Stomach (tissue), 9 donors: Measurements from ENCODE around the gene ENC1. TPM values are rescaled to one million over a fixed set of nuclear protein-coding genes. Genes with fewer than 3 reads are reported as not detected.
"Not testable (repeated sequence)": the region's sequence is repeated elsewhere in the genome, so short reads cannot be mapped to it uniquely, and the experiment has no call there.

Experiments
- DNase-seq, 2 donors: peaks; one replicate each; pipeline versions ENCODE4 v3.0.0 to v3.0.0-alpha.2; 2013 to 2019
- H3K27ac ChIP-seq, 5 donors: fragments of 200-600 bp in 4 of 5; sonication (generic) in 4 of 5; one replicate each; pipeline ENCODE4 v1.5.1; 2013 to 2019; ENCODE audit warnings: mild to moderate bottlenecking in 1 of 5, moderate library complexity in 1 of 5
- H3K27me3 ChIP-seq, 3 donors: fragments of 200-600 bp; sonication (generic); one replicate each; pipeline ENCODE4 v1.5.1; 2017 to 2019; ENCODE audit warnings: mixed run types in 1 of 3
- H3K36me3 ChIP-seq, 4 donors: fragments of 200-600 bp; sonication (generic); 1 replicate in 3 of 4; 2 replicates in 1 of 4; pipeline ENCODE4 v1.5.1; 2016 to 2019
- H3K4me1 ChIP-seq, 4 donors: fragments of 200-600 bp; sonication (generic); one replicate each; pipeline ENCODE4 v1.5.1; 2016 to 2019
- H3K4me3 ChIP-seq, 4 donors: fragments of 200-600 bp; sonication (generic) in 3 of 4; one replicate each; pipeline ENCODE4 v1.5.1; 2016 to 2019; ENCODE audit warnings: mild to moderate bottlenecking in 1 of 4
- H3K9me3 ChIP-seq, 4 donors: fragments of 200-600 bp; sonication (generic); one replicate each; pipeline ENCODE4 v1.5.1; 2016 to 2019
- EP300 ChIP-seq: sonication (generic); formaldehyde crosslinking; IDR thresholded peaks from one replicate; pipeline ENCODE4 v1.6.1; 2017; ENCODE audit warnings: antibody characterized with exemption
- POLR2A ChIP-seq, 4 donors: fragments of 450-650 bp; IDR thresholded peaks; one replicate each; pipeline ENCODE4 v1.6.1; 2016; ENCODE audit warnings: antibody characterized with exemption in 4 of 4, control low read depth in 2 of 4, mild to moderate bottlenecking in 1 of 4, moderate library complexity in 1 of 4
- POLR2AphosphoS5 ChIP-seq, 3 donors: sonication (generic); formaldehyde crosslinking; IDR thresholded peaks; one replicate each; pipeline ENCODE4 v1.6.1; 2016; ENCODE audit warnings: antibody characterized with exemption in 3 of 3
- WGBS, 5 donors: extraction: QIAGEN DNeasy Blood & Tissue Kit in 3 of 5; methylation state at CpG; one replicate each; pipeline versions ENCODE4 v1.1.5 to v1.1.7; 2013 to 2018; 5-methylcytosine and 5-hydroxymethylcytosine counted together
- intact Hi-C: fragments of 100-400 bp; cut with DNase I; formaldehyde crosslinking; loops from one replicate; pipeline ENCODE4 v1.15.1; 2023; ENCODE audit warnings: low total_unique reads
- polyA plus RNA-seq, 3 donors: library from polyadenylated mRNA; stranded (reverse); fragments of 200-250 nt; gene quantifications; one replicate each; pipeline ENCODE4 v1.2.3, GENCODE V29; 2013
- total RNA-seq, 5 donors: library from RNA; depleted of rRNA; stranded (reverse); fragments of >200 nt; gene quantifications; one replicate each; pipeline versions ENCODE4 v1.1.0 to v1.2.3, GENCODE V29; 2014 to 2016
- TF ChIP-seq, protein P1 (sequence below), 7 experiments: fragments of 450-650 bp in 4 of 7; fragments of 200-600 bp in 3 of 7; sonication (generic) in 3 of 7; IDR thresholded peaks; one replicate each; pipeline ENCODE4 v1.5.1; 2016 to 2019; ENCODE audit warnings: antibody characterized with exemption in 7 of 7, control low read depth in 2 of 7, mild to moderate bottlenecking in 1 of 7
- donor health status: healthy with polysubstance abuse.
- donor health status: Bipolar disorder and iron deficiency.
- donor health status: healthy.

Gene ENC1
- total and polyA plus RNA-seq, 8 donors = 3.5 to 136 (median 14.0) TPM

DNA sequence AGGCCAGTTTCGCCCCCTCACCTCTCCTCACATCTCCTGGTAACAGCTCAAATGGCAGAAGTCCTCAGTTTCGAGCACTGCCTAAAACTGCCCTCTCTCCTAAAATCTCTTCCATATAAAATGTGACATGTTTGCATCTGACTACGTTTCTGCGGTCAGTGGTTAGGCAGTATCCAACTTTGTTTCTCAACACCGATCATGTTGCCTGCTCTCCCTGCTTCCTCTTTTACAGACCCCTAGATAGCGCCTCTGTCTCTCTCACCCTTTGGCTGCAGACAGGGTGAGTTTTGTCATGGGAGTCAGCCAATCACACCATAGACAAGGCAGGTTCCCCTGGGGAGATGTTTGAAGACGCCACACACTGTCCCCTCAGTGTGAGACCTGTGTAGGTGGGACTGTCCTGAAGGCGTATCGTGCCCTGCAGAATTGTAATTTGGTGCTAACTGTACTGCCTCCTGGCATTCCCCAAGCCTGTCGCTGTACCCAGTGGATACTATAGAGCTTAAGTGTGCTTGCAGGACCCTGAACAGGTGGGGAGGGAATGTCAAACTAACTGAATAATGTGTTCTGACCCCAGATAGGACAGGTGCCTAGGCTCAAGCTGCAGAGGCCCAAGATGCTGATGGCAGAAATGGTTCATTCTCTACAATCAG is 45.6 kb upstream of the ENC1 start:
- H3K9me3 ChIP-seq = no peaks in the 10 kb centered on the region
- DNase-seq = peak in 1 of 2 donors; percentile 40
- H3K4me1 ChIP-seq = peaks cover 18 to 24% (median 23%) of the 10 kb centered on the region in 4 donors
- peak overlapping the region; percentile 84 to 95 (median 91) for H3K27ac ChIP-seq
- H3K4me3 ChIP-seq = peak overlapping the region; percentile 73 to 90 (median 84)
- H3K36me3 ChIP-seq = peaks cover 8 to 24% (median 20%) of the 10 kb centered on the region in 4 donors
- no peaks in the 10 kb centered on the region for H3K27me3 ChIP-seq
- TF ChIP-seq EP300 (no peak), POLR2A (IDR thresholded peaks at IDR 0.05) (no peak), POLR2AphosphoS5 (IDR thresholded peaks at IDR 0.05) (no peak)
- TF ChIP-seq, protein P1, sequence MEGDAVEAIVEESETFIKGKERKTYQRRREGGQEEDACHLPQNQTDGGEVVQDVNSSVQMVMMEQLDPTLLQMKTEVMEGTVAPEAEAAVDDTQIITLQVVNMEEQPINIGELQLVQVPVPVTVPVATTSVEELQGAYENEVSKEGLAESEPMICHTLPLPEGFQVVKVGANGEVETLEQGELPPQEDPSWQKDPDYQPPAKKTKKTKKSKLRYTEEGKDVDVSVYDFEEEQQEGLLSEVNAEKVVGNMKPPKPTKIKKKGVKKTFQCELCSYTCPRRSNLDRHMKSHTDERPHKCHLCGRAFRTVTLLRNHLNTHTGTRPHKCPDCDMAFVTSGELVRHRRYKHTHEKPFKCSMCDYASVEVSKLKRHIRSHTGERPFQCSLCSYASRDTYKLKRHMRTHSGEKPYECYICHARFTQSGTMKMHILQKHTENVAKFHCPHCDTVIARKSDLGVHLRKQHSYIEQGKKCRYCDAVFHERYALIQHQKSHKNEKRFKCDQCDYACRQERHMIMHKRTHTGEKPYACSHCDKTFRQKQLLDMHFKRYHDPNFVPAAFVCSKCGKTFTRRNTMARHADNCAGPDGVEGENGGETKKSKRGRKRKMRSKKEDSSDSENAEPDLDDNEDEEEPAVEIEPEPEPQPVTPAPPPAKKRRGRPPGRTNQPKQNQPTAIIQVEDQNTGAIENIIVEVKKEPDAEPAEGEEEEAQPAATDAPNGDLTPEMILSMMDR (IDR thresholded peaks at IDR 0.05) = no peak
- 16 to 44% (median 35%) methylated on average over 6 to 10 of the region's 10 CpGs for WGBS, 5 donors
- intact Hi-C loops = no loop called here

DNA sequence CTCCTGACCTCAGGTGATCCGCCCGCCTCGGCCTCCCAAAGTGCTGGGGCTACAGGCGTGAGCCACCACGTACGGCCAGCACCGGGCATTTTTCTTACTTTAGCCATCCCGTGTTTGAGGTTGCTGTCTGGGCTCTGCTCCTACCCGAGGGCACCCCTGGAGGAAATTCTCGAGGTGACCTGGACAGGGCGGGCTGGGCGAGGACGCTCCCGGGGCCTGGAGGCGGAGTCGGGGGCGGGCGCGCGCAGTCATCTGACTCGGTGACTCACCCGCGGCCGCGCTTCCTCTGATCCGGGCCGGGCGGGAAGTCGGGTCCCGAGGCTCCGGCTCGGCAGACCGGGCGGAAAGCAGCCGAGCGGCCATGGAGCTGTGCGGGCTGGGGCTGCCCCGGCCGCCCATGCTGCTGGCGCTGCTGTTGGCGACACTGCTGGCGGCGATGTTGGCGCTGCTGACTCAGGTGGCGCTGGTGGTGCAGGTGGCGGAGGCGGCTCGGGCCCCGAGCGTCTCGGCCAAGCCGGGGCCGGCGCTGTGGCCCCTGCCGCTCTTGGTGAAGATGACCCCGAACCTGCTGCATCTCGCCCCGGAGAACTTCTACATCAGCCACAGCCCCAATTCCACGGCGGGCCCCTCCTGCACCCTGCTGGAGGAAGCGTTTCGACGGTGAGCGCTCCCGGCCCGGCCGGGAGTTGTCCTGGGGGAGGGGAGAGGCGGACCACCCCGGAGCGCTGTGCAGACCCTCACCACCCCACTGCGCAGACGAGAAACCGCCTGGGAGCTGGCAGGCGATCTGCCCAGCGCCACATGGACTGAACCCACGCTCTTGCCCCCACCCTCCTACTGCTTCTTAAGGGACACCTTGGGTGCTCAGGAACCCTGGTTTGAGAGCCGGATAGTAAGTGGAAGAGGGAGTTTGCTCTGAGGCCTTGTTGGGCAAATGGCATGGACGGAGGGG is 44.6 kb upstream of the ENC1 start, which contains the start of gene HEXB:
TSS of gene HEXB (plus strand) at position 334 of the 952 bp plus-strand sequence. CDS start at position 362, 28 bp downstream.
- WGBS, 5 donors = 1 to 8% (median 4%) methylated on average over 32 to 78 of the region's 78 CpGs
- TF ChIP-seq POLR2AphosphoS5 (IDR thresholded peaks at IDR 0.05) (peak; percentile 56 to 94 (median 92)), POLR2A (IDR thresholded peaks at IDR 0.05) (peak in 1 of 4 donors; percentile 67), EP300 (no peak)
- TF ChIP-seq, protein P1 (IDR thresholded peaks at IDR 0.05) = no peak
- intact Hi-C loops = no loop called here

DNA sequence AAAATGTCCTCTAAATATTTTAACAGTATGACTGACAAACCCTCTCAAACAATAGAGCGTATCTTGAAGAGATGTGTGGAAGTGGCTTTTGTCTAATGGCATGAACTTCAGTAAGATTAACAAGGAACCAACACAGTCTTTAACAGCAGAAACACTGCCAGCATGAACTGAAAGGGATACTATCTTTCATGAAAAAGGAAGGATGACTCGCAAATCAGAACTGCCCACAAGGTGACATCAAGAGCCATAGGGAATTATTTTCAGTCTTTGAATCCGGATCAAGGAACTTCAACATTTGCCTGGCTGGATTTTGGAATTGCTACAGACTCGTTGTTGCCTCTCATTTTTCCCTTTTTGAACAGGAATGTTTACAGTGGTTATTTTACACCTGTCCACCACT is 39.4 kb upstream of the ENC1 start:
- Histone ChIP-seq H3K36me3 (no peaks in the 10 kb centered on the region), H3K4me1 (peaks cover 0 to 2% (median 0%) of the 10 kb centered on the region in 4 donors), H3K9me3 (no peaks in the 10 kb centered on the region), H3K27ac (no peak overlapping the region), H3K27me3 (no peaks in the 10 kb centered on the region), H3K4me3 (no peak overlapping the region)
- no peak for DNase-seq
- 72 to 82% (median 79%) methylated on average over 4 of the region's 4 CpGs for WGBS, 5 donors
- no peak for TF ChIP-seq POLR2A (IDR thresholded peaks at IDR 0.05)
- no peak for TF ChIP-seq POLR2AphosphoS5 (IDR thresholded peaks at IDR 0.05)
- TF ChIP-seq, protein P1 (IDR thresholded peaks at IDR 0.05) = no peak
- TF ChIP-seq EP300 = no peak
- intact Hi-C loops = no loop called here

More for the DNA sequence above, 44.6 kb upstream of the ENC1 start, which contains the start of gene HEXB:
- DNase-seq = peak; percentile 94 to 96
- Histone ChIP-seq H3K27me3 (no peaks in the 10 kb centered on the region), H3K36me3 (peaks cover 8 to 15% (median 11%) of the 10 kb centered on the region in 4 donors), H3K4me1 (peaks cover 18 to 24% (median 23%) of the 10 kb centered on the region in 4 donors), H3K27ac (peak within 1 kb of the TSS; percentile 84 to 95 (median 91)), H3K9me3 (no peaks in the 10 kb centered on the region), H3K4me3 (peak within 1 kb of the TSS; percentile 73 to 90 (median 84))

DNA sequence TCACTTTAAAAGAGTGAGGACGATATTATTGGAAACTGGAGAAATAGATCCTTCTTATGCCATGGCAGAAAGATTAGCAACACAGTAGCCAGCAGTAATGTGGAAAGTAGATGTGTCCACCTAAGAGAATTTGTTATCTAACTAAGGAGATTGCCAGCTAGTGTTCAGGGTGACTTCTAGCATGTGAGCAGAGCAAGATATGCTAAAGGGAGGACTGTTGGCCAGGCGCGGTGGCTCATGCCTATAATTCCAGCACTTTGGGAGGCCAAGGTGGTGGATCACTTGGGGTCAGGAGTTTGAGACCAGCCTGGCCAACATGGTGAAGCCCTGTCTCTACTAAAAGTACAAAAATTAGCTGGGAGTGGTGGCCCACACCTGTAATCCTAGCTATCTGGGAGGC is 38.8 kb upstream of the ENC1 start:
- H3K27me3 ChIP-seq, H3K36me3 ChIP-seq, H3K27ac ChIP-seq, H3K4me1 ChIP-seq, DNase-seq, H3K4me3 ChIP-seq, H3K9me3 ChIP-seq, intact Hi-C loops: not testable (repeated sequence)
- 74 to 93% (median 82%) methylated on average over 3 of the region's 3 CpGs for WGBS, 5 donors

DNA sequence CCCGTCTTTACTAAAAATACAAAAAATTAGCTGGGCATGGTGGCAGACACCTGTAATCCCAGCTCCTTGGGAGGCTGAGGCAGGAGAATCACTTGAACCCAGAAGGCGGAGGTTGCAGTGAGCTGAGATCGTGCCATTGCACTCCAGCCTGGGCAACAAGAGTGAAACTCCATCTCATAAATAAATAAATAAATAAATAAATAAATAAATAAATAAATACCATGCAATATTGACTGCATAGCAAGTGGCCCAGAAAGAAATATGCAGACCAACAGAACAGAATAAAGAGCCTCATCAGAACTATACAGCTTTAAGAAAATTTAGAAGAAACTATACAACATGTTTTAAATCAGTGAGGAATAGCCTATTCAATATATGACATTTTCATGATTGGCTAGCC is 37.6 kb upstream of the ENC1 start:
- H3K27ac ChIP-seq, H3K9me3 ChIP-seq, H3K27me3 ChIP-seq, intact Hi-C loops, H3K4me3 ChIP-seq, H3K4me1 ChIP-seq, DNase-seq, H3K36me3 ChIP-seq: not testable (repeated sequence)
- WGBS, 5 donors = 70 to 99% (median 89%) methylated on average over 3 of the region's 3 CpGs

DNA sequence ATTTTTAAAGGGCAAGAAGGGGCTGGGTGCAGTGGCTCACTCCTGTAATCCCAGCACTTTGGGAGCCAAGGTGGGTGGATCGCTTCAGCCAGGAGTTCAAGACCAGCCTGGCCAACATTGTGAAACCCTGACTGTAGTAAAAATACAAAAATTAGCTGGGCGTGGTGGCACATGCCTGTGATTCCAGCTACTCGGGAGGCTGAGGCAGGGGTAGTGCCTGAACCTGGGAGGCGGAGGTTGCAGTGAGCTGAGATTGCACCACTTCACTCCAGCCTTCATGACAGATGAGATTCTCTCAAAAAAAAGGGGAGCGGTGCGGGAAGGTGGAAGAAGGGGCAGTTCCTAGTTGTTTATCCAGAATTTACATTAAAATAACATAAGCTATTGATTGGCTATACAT is 35.9 kb upstream of the ENC1 start:
- H3K27ac ChIP-seq, DNase-seq, H3K27me3 ChIP-seq, intact Hi-C loops, H3K9me3 ChIP-seq, H3K4me3 ChIP-seq, H3K36me3 ChIP-seq: not testable (repeated sequence)
- WGBS, 5 donors = 93 to 98% (median 95%) methylated on average over 6 of the region's 6 CpGs
- peaks cover 0 to 13% (median 2%) of the 10 kb centered on the region in 4 donors for H3K4me1 ChIP-seq
